PC-3 (cell line): ENCODE measurements around the gene TUBB.

ENCODE experiments used
- EZH2phosphoT487 ChIP-seq: fragments of 300-600 bp; sonication (generic); IDR thresholded peaks from 2 replicates; pipeline ENCODE4 v1.6.1; 2018; ENCODE audit warnings: mild to moderate bottlenecking, antibody characterized with exemption, low read length, borderline replicate concordance
- TF ChIP-seq, protein P1 (sequence below): fragments of 300-600 bp; sonication (generic); conservative IDR thresholded peaks from 2 replicates; pipeline ENCODE4 v1.5.1; 2017; ENCODE audit warnings: antibody characterized with exemption, low read depth, mild to moderate bottlenecking, low read length

DNA sequence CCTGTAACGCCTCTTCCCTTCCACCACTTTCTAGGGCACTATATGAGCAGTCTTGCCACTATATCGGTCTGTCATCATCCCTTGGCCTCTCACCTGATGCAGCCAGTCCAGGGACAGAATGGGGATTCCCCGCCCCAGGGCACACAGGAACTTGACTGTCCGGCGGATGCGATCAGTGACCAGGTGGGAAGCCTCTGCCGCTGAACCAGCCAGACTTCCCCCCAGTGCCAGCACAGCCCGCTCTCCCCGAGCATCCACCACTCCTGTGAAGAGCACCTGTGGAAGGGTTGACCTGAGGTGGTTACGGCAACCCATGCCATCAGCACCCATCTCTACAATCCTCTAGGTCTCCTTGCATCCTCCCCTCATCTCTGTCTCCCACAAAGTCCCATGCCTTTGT lies 17.1 kb upstream of the TUBB start:
- TF ChIP-seq, protein P1, sequence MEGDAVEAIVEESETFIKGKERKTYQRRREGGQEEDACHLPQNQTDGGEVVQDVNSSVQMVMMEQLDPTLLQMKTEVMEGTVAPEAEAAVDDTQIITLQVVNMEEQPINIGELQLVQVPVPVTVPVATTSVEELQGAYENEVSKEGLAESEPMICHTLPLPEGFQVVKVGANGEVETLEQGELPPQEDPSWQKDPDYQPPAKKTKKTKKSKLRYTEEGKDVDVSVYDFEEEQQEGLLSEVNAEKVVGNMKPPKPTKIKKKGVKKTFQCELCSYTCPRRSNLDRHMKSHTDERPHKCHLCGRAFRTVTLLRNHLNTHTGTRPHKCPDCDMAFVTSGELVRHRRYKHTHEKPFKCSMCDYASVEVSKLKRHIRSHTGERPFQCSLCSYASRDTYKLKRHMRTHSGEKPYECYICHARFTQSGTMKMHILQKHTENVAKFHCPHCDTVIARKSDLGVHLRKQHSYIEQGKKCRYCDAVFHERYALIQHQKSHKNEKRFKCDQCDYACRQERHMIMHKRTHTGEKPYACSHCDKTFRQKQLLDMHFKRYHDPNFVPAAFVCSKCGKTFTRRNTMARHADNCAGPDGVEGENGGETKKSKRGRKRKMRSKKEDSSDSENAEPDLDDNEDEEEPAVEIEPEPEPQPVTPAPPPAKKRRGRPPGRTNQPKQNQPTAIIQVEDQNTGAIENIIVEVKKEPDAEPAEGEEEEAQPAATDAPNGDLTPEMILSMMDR = no peak
- no peak for TF ChIP-seq EZH2phosphoT487
